Neural cell (in vitro differentiated cells): Measurements from ENCODE around the gene MEMO1. TPM values are rescaled to one million over a fixed set of nuclear protein-coding genes. Genes with fewer than 3 reads are reported as not detected.
"Not testable (repeated sequence)": the region's sequence is repeated elsewhere in the genome, so short reads cannot be mapped to it uniquely, and the experiment has no call there.

ENCODE experiments used
- H2AFZ ChIP-seq: fragments of 200-600, 300-800 bp; sonication (generic), shearing (Covaris generic); 2 replicates; pipeline ENCODE4 v1.6.0; 2014; ENCODE audit warnings: low read depth, mild to moderate bottlenecking, antibody characterized with exemption, low read length, moderate library complexity
- H3F3A ChIP-seq: fragments of 200-600 bp; shearing (Covaris generic); 2 replicates; pipeline ENCODE4 v1.6.1; 2016; ENCODE audit warnings: mild to moderate bottlenecking, moderate library complexity, mixed read lengths, antibody characterized with exemption, low read length; ENCODE audit not compliant: insufficient read depth, poor library complexity, severe bottlenecking
- H3K27ac ChIP-seq: fragments of 200-600, 300-800 bp; sonication (generic), shearing (Covaris generic); 2 replicates; pipeline ENCODE4 v1.5.1; 2014; ENCODE audit warnings: mild to moderate bottlenecking, low read length, moderate library complexity
- H3K27me3 ChIP-seq: fragments of 300-800, 200-600 bp; sonication (generic), shearing (Covaris generic); 2 replicates; pipeline ENCODE4 v1.6.0; 2014; ENCODE audit warnings: mild to moderate bottlenecking, low read depth, low read length, moderate library complexity; ENCODE audit not compliant: insufficient read depth
- H3K36me3 ChIP-seq: fragments of 300-800, 200-600 bp; sonication (generic), shearing (Covaris generic); 2 replicates; pipeline ENCODE4 v1.5.1; 2014; ENCODE audit warnings: mild to moderate bottlenecking, antibody characterized with exemption, low read length, moderate library complexity; ENCODE audit not compliant: insufficient read depth
- H3K4me2 ChIP-seq: fragments of 300-800, 200-600 bp; sonication (generic), shearing (Covaris generic); 2 replicates; pipeline ENCODE4 v1.6.0; 2014; ENCODE audit warnings: mild to moderate bottlenecking, low read length
- H3K4me3 ChIP-seq: fragments of 300-800, 200-600 bp; sonication (generic), shearing (Covaris generic); 2 replicates; pipeline ENCODE4 v1.5.1; 2014; ENCODE audit warnings: mild to moderate bottlenecking, low read length, moderate library complexity
- H3K79me2 ChIP-seq: fragments of 200-600 bp; shearing (Covaris generic); replicated peaks from 2 replicates; pipeline ENCODE4 v1.6.0; 2014; ENCODE audit warnings: mild to moderate bottlenecking, low read length, moderate library complexity; ENCODE audit not compliant: insufficient read depth
- H3K9ac ChIP-seq: fragments of 300-800, 200-600 bp; sonication (generic), shearing (Covaris generic); 2 replicates; pipeline ENCODE4 v1.6.1; 2016; ENCODE audit warnings: mild to moderate bottlenecking, low read length, mixed read lengths
- H3K9me2 ChIP-seq: fragments of 200-600 bp; shearing (Covaris generic); 2 replicates; pipeline ENCODE4 v1.6.1; 2016; ENCODE audit warnings: mild to moderate bottlenecking, low read length, mixed read lengths; ENCODE audit not compliant: insufficient read depth
- H3K9me3 ChIP-seq: fragments of 200-600, 300-800 bp; sonication (generic), shearing (Covaris generic); 2 replicates; pipeline ENCODE4 v1.6.1; 2016; ENCODE audit warnings: mild to moderate bottlenecking, mixed run types, low read length, moderate library complexity, mixed read lengths
- H4K20me1 ChIP-seq: fragments of 200-600 bp; shearing (Covaris generic); 2 replicates; pipeline ENCODE4 v1.6.1; 2016; ENCODE audit warnings: mild to moderate bottlenecking, mixed run types; ENCODE audit not compliant: insufficient read depth
- EP300 ChIP-seq: fragments of 450-650 bp; conservative IDR thresholded peaks from 2 replicates; pipeline ENCODE4 v1.6.1; 2014; ENCODE audit warnings: antibody characterized with exemption, mild to moderate bottlenecking, moderate library complexity; ENCODE audit not compliant: poor library complexity, severe bottlenecking
- EZH2 ChIP-seq: fragments of 200-600, 300-800 bp; shearing (Covaris generic), sonication (generic); IDR thresholded peaks from 2 replicates; pipeline ENCODE4 v1.6.1; 2014; ENCODE audit warnings: antibody characterized with exemption, low read length, borderline replicate concordance, mild to moderate bottlenecking; ENCODE audit not compliant: insufficient read depth, poor library complexity, severe bottlenecking
- MXI1 ChIP-seq: fragments of 450-650 bp; conservative IDR thresholded peaks from 2 replicates; pipeline ENCODE4 v1.6.1; 2014; ENCODE audit warnings: antibody characterized with exemption, mild to moderate bottlenecking; ENCODE audit not compliant: poor library complexity, severe bottlenecking
- POLR2AphosphoS5 ChIP-seq: IDR thresholded peaks from 2 replicates; pipeline ENCODE4 v1.6.1; 2012
- RAD21 ChIP-seq: fragments of 450-650 bp; conservative IDR thresholded peaks from 2 replicates; pipeline ENCODE4 v1.6.1; 2014; ENCODE audit warnings: antibody characterized with exemption, mild to moderate bottlenecking, moderate library complexity
- SMC3 ChIP-seq: fragments of 450-650 bp; conservative IDR thresholded peaks from 2 replicates; pipeline ENCODE4 v1.6.1; 2014; ENCODE audit warnings: antibody characterized with exemption, mild to moderate bottlenecking, moderate library complexity; ENCODE audit not compliant: poor library complexity
- TAF1 ChIP-seq: IDR thresholded peaks from 2 replicates; pipeline ENCODE4 v1.6.1; 2012; ENCODE audit warnings: low read depth
- polyA plus RNA-seq: library from polyadenylated mRNA; depleted of rRNA; stranded (reverse); fragments of >200 nt; gene quantifications from 2 replicates; pipeline ENCODE4 v1.2.3, GENCODE V29; 2014
- TF ChIP-seq, protein P1 (sequence below): fragments of 450-650 bp; IDR thresholded peaks from 2 replicates; pipeline ENCODE4 v1.5.1; 2014; ENCODE audit warnings: antibody characterized with exemption, mild to moderate bottlenecking, moderate library complexity; ENCODE audit not compliant: poor library complexity, severe bottlenecking
- TF ChIP-seq, protein P2 (sequence below): IDR thresholded peaks from 2 replicates; pipeline ENCODE4 v1.6.1; 2012; ENCODE audit warnings: borderline replicate concordance

Gene MEMO1
- polyA plus RNA-seq, 1 donor from 2014 or later = 124 TPM

DNA sequence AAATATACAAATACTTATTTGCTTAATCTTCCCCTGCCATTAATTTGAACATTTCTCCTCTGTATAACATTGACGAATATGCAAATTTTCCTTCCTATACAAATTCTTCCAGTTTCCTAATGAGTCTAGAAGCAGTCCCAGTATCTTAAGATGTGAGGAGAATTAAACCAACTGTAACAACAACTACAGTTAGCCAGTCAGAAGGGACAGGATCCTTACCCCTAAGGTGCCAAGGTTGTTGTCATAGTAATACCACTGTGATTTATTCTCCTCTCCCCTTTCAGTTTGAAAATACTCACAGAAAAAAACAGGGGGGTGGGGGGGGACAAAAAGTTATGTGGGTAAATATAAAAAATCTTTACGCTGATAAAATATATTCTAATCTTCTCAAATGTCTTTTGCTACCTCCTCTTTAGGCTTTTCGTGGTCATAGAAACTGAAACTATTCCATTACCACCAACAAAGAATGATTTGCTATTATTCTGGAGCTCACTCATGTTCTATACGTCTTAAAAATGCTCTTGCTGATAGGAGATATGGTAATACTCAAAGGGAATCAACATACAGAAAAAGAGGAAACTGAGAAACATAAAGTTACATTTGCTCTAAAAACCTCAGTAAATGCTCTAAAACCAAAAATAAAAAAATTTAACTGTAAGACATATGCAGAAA lies 107.6 kb downstream of the MEMO1 start:
- H3K79me2 ChIP-seq = no peaks in the 10 kb centered on the region
- H3K36me3 ChIP-seq = no peaks in the 10 kb centered on the region
- no peak overlapping the region for H3K9ac ChIP-seq
- no peaks in the 10 kb centered on the region for H3K9me2 ChIP-seq
- no peak overlapping the region for H3K4me2 ChIP-seq
- no peaks in the 10 kb centered on the region for H3F3A ChIP-seq
- no peaks in the 10 kb centered on the region for H3K9me3 ChIP-seq
- TF ChIP-seq SMC3 (no peak), RAD21 (no peak), MXI1 (no peak), EP300 (no peak), TAF1 (no peak), EZH2 (no peak), POLR2AphosphoS5 (no peak)
- TF ChIP-seq, protein P1, sequence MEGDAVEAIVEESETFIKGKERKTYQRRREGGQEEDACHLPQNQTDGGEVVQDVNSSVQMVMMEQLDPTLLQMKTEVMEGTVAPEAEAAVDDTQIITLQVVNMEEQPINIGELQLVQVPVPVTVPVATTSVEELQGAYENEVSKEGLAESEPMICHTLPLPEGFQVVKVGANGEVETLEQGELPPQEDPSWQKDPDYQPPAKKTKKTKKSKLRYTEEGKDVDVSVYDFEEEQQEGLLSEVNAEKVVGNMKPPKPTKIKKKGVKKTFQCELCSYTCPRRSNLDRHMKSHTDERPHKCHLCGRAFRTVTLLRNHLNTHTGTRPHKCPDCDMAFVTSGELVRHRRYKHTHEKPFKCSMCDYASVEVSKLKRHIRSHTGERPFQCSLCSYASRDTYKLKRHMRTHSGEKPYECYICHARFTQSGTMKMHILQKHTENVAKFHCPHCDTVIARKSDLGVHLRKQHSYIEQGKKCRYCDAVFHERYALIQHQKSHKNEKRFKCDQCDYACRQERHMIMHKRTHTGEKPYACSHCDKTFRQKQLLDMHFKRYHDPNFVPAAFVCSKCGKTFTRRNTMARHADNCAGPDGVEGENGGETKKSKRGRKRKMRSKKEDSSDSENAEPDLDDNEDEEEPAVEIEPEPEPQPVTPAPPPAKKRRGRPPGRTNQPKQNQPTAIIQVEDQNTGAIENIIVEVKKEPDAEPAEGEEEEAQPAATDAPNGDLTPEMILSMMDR = no peak
- TF ChIP-seq, protein P2, sequence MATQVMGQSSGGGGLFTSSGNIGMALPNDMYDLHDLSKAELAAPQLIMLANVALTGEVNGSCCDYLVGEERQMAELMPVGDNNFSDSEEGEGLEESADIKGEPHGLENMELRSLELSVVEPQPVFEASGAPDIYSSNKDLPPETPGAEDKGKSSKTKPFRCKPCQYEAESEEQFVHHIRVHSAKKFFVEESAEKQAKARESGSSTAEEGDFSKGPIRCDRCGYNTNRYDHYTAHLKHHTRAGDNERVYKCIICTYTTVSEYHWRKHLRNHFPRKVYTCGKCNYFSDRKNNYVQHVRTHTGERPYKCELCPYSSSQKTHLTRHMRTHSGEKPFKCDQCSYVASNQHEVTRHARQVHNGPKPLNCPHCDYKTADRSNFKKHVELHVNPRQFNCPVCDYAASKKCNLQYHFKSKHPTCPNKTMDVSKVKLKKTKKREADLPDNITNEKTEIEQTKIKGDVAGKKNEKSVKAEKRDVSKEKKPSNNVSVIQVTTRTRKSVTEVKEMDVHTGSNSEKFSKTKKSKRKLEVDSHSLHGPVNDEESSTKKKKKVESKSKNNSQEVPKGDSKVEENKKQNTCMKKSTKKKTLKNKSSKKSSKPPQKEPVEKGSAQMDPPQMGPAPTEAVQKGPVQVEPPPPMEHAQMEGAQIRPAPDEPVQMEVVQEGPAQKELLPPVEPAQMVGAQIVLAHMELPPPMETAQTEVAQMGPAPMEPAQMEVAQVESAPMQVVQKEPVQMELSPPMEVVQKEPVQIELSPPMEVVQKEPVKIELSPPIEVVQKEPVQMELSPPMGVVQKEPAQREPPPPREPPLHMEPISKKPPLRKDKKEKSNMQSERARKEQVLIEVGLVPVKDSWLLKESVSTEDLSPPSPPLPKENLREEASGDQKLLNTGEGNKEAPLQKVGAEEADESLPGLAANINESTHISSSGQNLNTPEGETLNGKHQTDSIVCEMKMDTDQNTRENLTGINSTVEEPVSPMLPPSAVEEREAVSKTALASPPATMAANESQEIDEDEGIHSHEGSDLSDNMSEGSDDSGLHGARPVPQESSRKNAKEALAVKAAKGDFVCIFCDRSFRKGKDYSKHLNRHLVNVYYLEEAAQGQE = no peak
- no peak overlapping the region for H3K4me3 ChIP-seq
- H2AFZ ChIP-seq = no peak overlapping the region
- no peak overlapping the region for H3K27ac ChIP-seq
- H3K27me3 ChIP-seq = no peaks in the 10 kb centered on the region
- H4K20me1 ChIP-seq = no peaks in the 10 kb centered on the region

DNA sequence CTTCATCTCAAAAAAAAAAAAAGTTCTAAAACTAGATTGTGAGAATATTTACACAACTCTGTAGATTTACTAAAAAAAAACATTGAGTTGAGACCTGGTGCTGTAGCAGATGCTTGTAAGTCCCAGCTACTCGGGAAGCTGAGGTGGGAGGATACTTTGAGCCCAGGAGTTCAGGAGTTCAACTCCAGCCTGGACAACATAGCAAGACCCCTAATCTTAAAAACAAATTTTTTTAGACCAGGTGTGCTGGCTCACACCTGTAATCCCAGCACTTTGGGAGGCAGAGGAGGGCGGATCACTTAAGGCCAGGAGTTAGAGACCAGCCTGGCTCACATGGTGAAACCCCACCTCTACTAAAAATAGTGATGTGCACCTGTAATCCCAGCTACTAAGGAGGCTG lies 108.9 kb downstream of the MEMO1 start:
- no peak overlapping the region for H3K27ac ChIP-seq
- H3K27me3 ChIP-seq = no peaks in the 10 kb centered on the region
- H2AFZ ChIP-seq = no peak overlapping the region
- H3K9me2 ChIP-seq = no peaks in the 10 kb centered on the region
- TF ChIP-seq SMC3 = no peak
- TF ChIP-seq EZH2 = no peak
- no peak for TF ChIP-seq POLR2AphosphoS5
- no peak for TF ChIP-seq MXI1
- TF ChIP-seq, protein P2 = no peak
- TF ChIP-seq, protein P1 = no peak
- no peak for TF ChIP-seq EP300
- TF ChIP-seq RAD21 = no peak
- no peak overlapping the region for H3K4me3 ChIP-seq
- H3K9ac ChIP-seq = no peak overlapping the region
- H3K79me2 ChIP-seq = no peaks in the 10 kb centered on the region
- H3F3A ChIP-seq = no peaks in the 10 kb centered on the region
- H4K20me1 ChIP-seq = no peaks in the 10 kb centered on the region
- no peak overlapping the region for H3K4me2 ChIP-seq
- H3K9me3 ChIP-seq = no peaks in the 10 kb centered on the region
- no peaks in the 10 kb centered on the region for H3K36me3 ChIP-seq

DNA sequence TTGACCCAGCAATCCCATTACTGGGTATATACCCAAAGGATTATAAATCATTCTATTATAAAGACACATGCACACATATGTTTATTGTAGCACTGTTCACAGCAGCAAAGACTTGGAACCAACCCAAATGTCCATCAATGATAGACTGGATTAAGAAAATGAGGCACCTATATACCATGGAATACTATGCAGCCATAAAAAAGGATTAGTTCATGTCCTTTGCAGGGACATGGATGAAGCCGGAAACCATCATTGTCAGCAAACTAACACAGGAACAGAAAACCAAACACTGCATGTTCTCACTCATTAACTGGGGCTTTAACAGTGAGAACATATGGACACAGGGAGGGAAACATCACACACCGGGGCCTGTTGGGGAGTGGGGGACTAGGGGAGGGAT lies 110.7 kb downstream of the MEMO1 start:
- H4K20me1 ChIP-seq, H3K9me3 ChIP-seq, H3K27ac ChIP-seq, H3F3A ChIP-seq, H3K36me3 ChIP-seq, H3K79me2 ChIP-seq, H3K9ac ChIP-seq, H3K4me2 ChIP-seq, H3K27me3 ChIP-seq, H3K9me2 ChIP-seq, H2AFZ ChIP-seq, H3K4me3 ChIP-seq: not testable (repeated sequence)
